HEK293 (cell line): ENCODE results near the gene APLNR.

Experiments
- CTCF ChIA-PET: fragments of 350-600 bp; formaldehyde crosslinking; extraction: SDS; loops from one replicate; lab custom pipeline; 2021; ENCODE audit warnings: antibody characterized with exemption; lab: Yijun Ruan, JAX
- POLR2A ChIA-PET: fragments of 300-600 bp; formaldehyde crosslinking; extraction: SDS; loops from one replicate; lab custom pipeline; 2020; ENCODE audit warnings: antibody characterized with exemption, inconsistent platforms; lab: Yijun Ruan, JAX
- H3K27ac ChIP-seq: fragments of 200-500 bp; sonication (Bioruptor generic); 2 replicates; pipeline ENCODE4 v1.5.1; 2014; ENCODE audit warnings: low read depth, low read length, control low read depth, inconsistent platforms; ENCODE audit errors: extremely low read depth
- H3K36me3 ChIP-seq, 2 experiments: fragments of 200-500 bp in 1 of 2; sonication (Bioruptor generic) in 1 of 2; 1 replicate in 1 of 2; 2 replicates in 1 of 2; pipeline ENCODE4 v1.5.1; 2014 to 2017; ENCODE audit warnings: inconsistent platforms in 2 of 2, low read length in 2 of 2; ENCODE audit not compliant: control insufficient read depth in 2 of 2, insufficient read depth in 1 of 2
- H3K4me1 ChIP-seq: fragments of 200-500 bp; sonication (Bioruptor generic); 2 replicates; pipeline ENCODE4 v1.5.1; 2014; ENCODE audit warnings: mild to moderate bottlenecking, low read length, inconsistent platforms; ENCODE audit not compliant: control insufficient read depth, insufficient read depth
- H3K4me3 ChIP-seq: 2 replicates; pipeline ENCODE4 v1.5.1; 2011; ENCODE audit warnings: low read depth, mild to moderate bottlenecking, control low read depth, low read length, moderate library complexity
- H3K9me3 ChIP-seq: fragments of 200-500 bp; sonication (Bioruptor generic); 2 replicates; pipeline ENCODE4 v1.5.1; 2014; ENCODE audit warnings: low read depth, low read length, inconsistent platforms; ENCODE audit not compliant: control insufficient read depth, insufficient read depth
- EGR2 ChIP-seq: fragments of 450-650 bp; formaldehyde crosslinking; IDR thresholded peaks from 2 replicates; pipeline ENCODE4 v1.5.1; 2016; ENCODE audit warnings: low read depth, missing biosample characterization, missing genetic modification characterization
- HOXC10 ChIP-seq: sonication (generic); formaldehyde crosslinking; IDR thresholded peaks from 2 replicates; pipeline ENCODE4 v1.8.1; 2023; ENCODE audit warnings: mild to moderate bottlenecking, missing genetic modification reagents
- KLF7 ChIP-seq: fragments of 450-650 bp; formaldehyde crosslinking; IDR thresholded peaks from 2 replicates; pipeline ENCODE4 v1.5.1; 2016; ENCODE audit warnings: missing biosample characterization, missing genetic modification characterization, borderline replicate concordance
- KLF9 ChIP-seq: fragments of 450-650 bp; formaldehyde crosslinking; IDR thresholded peaks from 2 replicates; pipeline ENCODE4 v1.5.1; 2016; ENCODE audit warnings: missing biosample characterization, missing genetic modification characterization, low read depth
- PATZ1 ChIP-seq: fragments of 450-650 bp; formaldehyde crosslinking; IDR thresholded peaks from 2 replicates; pipeline ENCODE4 v1.5.1; 2016; ENCODE audit warnings: missing biosample characterization, missing genetic modification characterization
- TRIM28 ChIP-seq: IDR thresholded peaks from 2 replicates; pipeline ENCODE4 v1.6.1; 2011; ENCODE audit warnings: low read length, control low read depth, borderline replicate concordance
- TSHZ1 ChIP-seq: fragments of 450-650 bp; formaldehyde crosslinking; IDR thresholded peaks from 2 replicates; pipeline ENCODE4 v1.5.1; 2016; ENCODE audit warnings: missing biosample characterization, missing genetic modification characterization, borderline replicate concordance
- ZBTB1 ChIP-seq: fragments of 450-650 bp; formaldehyde crosslinking; IDR thresholded peaks from 2 replicates; pipeline ENCODE4 v1.5.1; 2016; ENCODE audit warnings: missing biosample characterization, missing genetic modification characterization
- ZBTB20 ChIP-seq: fragments of 450-650 bp; formaldehyde crosslinking; IDR thresholded peaks from 2 replicates; pipeline ENCODE4 v1.5.1; 2016; ENCODE audit warnings: missing biosample characterization, missing genetic modification characterization
- ZBTB21 ChIP-seq: fragments of 450-650 bp; formaldehyde crosslinking; IDR thresholded peaks from 2 replicates; pipeline ENCODE4 v1.5.1; 2017; ENCODE audit warnings: missing biosample characterization, missing genetic modification characterization
- ZFP37 ChIP-seq: fragments of 450-650 bp; formaldehyde crosslinking; IDR thresholded peaks from 2 replicates; pipeline ENCODE4 v1.5.1; 2016; ENCODE audit warnings: missing biosample characterization, missing genetic modification characterization
- ZNF155 ChIP-seq: fragments of 450-650 bp; formaldehyde crosslinking; IDR thresholded peaks from 2 replicates; pipeline ENCODE4 v1.5.1; 2016; ENCODE audit warnings: missing biosample characterization, missing genetic modification characterization
- ZNF175 ChIP-seq: fragments of 450-650 bp; formaldehyde crosslinking; IDR thresholded peaks from 2 replicates; pipeline ENCODE4 v1.5.1; 2016; ENCODE audit warnings: missing biosample characterization, missing genetic modification characterization
- ZNF23 ChIP-seq: fragments of 450-650 bp; formaldehyde crosslinking; IDR thresholded peaks from 2 replicates; pipeline ENCODE4 v1.5.1; 2016; ENCODE audit warnings: missing biosample characterization, missing genetic modification characterization, borderline replicate concordance
- ZNF24 ChIP-seq: fragments of 450-650 bp; formaldehyde crosslinking; IDR thresholded peaks from 2 replicates; pipeline ENCODE4 v1.5.1; 2016; ENCODE audit warnings: missing biosample characterization, missing genetic modification characterization
- ZNF404 ChIP-seq: fragments of 450-650 bp; formaldehyde crosslinking; IDR thresholded peaks from 2 replicates; pipeline ENCODE4 v1.5.1; 2017; ENCODE audit warnings: missing biosample characterization, missing genetic modification characterization
- ZNF473 ChIP-seq: fragments of 450-650 bp; formaldehyde crosslinking; IDR thresholded peaks from 2 replicates; pipeline ENCODE4 v1.5.1; 2017; ENCODE audit warnings: missing biosample characterization, missing genetic modification characterization
- ZNF501 ChIP-seq: fragments of 450-650 bp; formaldehyde crosslinking; IDR thresholded peaks from 2 replicates; pipeline ENCODE4 v1.5.1; 2016; ENCODE audit warnings: missing biosample characterization, missing genetic modification characterization
- ZNF549 ChIP-seq: fragments of 450-650 bp; IDR thresholded peaks from 2 replicates; pipeline ENCODE4 v1.5.1; 2018; ENCODE audit warnings: missing biosample characterization, missing genetic modification characterization, mild to moderate bottlenecking, inconsistent platforms, moderate library complexity
- ZNF561 ChIP-seq: fragments of 450-650 bp; IDR thresholded peaks from 2 replicates; pipeline ENCODE4 v1.5.1; 2018; ENCODE audit warnings: missing biosample characterization, missing genetic modification characterization, borderline replicate concordance
- ZNF596 ChIP-seq: fragments of 450-650 bp; IDR thresholded peaks from 2 replicates; pipeline ENCODE4 v1.5.0; 2018; ENCODE audit warnings: missing biosample characterization, mild to moderate bottlenecking, missing genetic modification characterization, moderate library complexity
- ZNF837 ChIP-seq: fragments of 450-650 bp; formaldehyde crosslinking; IDR thresholded peaks from 2 replicates; pipeline ENCODE4 v1.5.1; 2016; ENCODE audit warnings: missing biosample characterization, missing genetic modification characterization
- TF ChIP-seq, protein P1 (sequence below): fragments of 450-650 bp; formaldehyde crosslinking; IDR thresholded peaks from 2 replicates; pipeline ENCODE4 v1.5.1; 2016; ENCODE audit warnings: missing biosample characterization, missing genetic modification characterization
- TF ChIP-seq, protein P2 (sequence below): fragments of 450-650 bp; formaldehyde crosslinking; IDR thresholded peaks from 2 replicates; pipeline ENCODE4 v1.5.1; 2016; ENCODE audit warnings: missing biosample characterization, missing genetic modification characterization

Gene APLNR

GRCh38 chr11:57235761-57236703 is 1.0 kb downstream of the APLNR start:
- H3K4me3 ChIP-seq = no peak overlapping the region
- no peak for TF ChIP-seq TRIM28
- TF ChIP-seq, protein P1, sequence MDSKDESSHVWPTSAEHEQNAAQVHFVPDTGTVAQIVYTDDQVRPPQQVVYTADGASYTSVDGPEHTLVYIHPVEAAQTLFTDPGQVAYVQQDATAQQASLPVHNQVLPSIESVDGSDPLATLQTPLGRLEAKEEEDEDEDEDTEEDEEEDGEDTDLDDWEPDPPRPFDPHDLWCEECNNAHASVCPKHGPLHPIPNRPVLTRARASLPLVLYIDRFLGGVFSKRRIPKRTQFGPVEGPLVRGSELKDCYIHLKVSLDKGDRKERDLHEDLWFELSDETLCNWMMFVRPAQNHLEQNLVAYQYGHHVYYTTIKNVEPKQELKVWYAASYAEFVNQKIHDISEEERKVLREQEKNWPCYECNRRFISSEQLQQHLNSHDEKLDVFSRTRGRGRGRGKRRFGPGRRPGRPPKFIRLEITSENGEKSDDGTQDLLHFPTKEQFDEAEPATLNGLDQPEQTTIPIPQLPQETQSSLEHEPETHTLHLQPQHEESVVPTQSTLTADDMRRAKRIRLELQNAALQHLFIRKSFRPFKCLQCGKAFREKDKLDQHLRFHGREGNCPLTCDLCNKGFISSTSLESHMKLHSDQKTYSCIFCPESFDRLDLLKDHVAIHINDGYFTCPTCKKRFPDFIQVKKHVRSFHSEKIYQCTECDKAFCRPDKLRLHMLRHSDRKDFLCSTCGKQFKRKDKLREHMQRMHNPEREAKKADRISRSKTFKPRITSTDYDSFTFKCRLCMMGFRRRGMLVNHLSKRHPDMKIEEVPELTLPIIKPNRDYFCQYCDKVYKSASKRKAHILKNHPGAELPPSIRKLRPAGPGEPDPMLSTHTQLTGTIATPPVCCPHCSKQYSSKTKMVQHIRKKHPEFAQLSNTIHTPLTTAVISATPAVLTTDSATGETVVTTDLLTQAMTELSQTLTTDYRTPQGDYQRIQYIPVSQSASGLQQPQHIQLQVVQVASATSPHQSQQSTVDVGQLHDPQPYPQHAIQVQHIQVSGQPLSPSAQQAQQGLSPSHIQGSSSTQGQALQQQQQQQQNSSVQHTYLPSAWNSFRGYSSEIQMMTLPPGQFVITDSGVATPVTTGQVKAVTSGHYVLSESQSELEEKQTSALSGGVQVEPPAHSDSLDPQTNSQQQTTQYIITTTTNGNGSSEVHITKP (tag by site-specific recombination) = no peak
- TF ChIP-seq, protein P2, sequence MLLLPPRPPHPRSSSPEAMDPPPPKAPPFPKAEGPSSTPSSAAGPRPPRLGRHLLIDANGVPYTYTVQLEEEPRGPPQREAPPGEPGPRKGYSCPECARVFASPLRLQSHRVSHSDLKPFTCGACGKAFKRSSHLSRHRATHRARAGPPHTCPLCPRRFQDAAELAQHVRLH (tag by site-specific recombination) = no peak
- TF ChIP-seq ZNF24 (tag by site-specific recombination) = no peak
- no peak for TF ChIP-seq ZFP37
- no peak for TF ChIP-seq ZNF596 (tag by site-specific recombination)
- no peak for TF ChIP-seq ZNF501 (tag by site-specific recombination)
- no peak for TF ChIP-seq ZNF404 (tag by site-specific recombination)
- no peak for TF ChIP-seq ZNF175 (tag by site-specific recombination)
- TF ChIP-seq ZBTB21 (tag by site-specific recombination) = no peak
- TF ChIP-seq ZNF549 (tag by site-specific recombination) = no peak
- TF ChIP-seq ZNF473 (tag by site-specific recombination) = no peak
- no peak for TF ChIP-seq TSHZ1 (tag by site-specific recombination)
- no peak for TF ChIP-seq ZBTB1
- TF ChIP-seq ZNF23 (tag by site-specific recombination) = no peak
- TF ChIP-seq ZBTB20 (tag by site-specific recombination) = no peak
- TF ChIP-seq KLF7 = no peak
- H3K27ac ChIP-seq = no peak overlapping the region
- ChIA-PET POLR2A (no interaction called here), CTCF (interaction anchor here (0.6 kb wide), 1 partner anchor 10 kb away, joined by 9 read pairs; no protein-coding TSS in a partner anchor)
- H3K9me3 ChIP-seq = no peaks in the 10 kb centered on the region
- H3K36me3 ChIP-seq = no peaks in the 10 kb centered on the region
- no peaks in the 10 kb centered on the region for H3K4me1 ChIP-seq

- CTCF ChIA-PET = interaction anchor here (1.3 kb wide), 1 partner anchor 19 kb away, joined by 5 read pairs; no protein-coding TSS in a partner anchor
- Histone ChIP-seq H3K4me1 (no peaks in the 10 kb centered on the region), H3K4me3 (no peak overlapping the region), H3K27ac (no peak overlapping the region), H3K36me3 (no peaks in the 10 kb centered on the region), H3K9me3 (no peaks in the 10 kb centered on the region)
- POLR2A ChIA-PET = no interaction called here
- no peak for TF ChIP-seq ZNF561 (tag by site-specific recombination)
- TF ChIP-seq ZNF837 = no peak
- no peak for TF ChIP-seq HOXC10 (CRISPR knock-in tag)
- TF ChIP-seq EGR2 (tag by site-specific recombination) = no peak
- TF ChIP-seq ZBTB21 (tag by site-specific recombination) = no peak
- no peak for TF ChIP-seq KLF9
- TF ChIP-seq ZNF155 (tag by site-specific recombination) = no peak
- no peak for TF ChIP-seq PATZ1 (tag by site-specific recombination)
Measured at GRCh38 chr11:57233702-57234101, 3.3 kb downstream of the APLNR start.
